SU-DHL-6 (cell line): Measurements from ENCODE around the gene DAPK1.

Experiments used
- H2AFZ ChIP-seq: fragments of 200-600 bp; sonication (generic); 2 replicates; pipeline ENCODE4 v1.6.1; 2014; ENCODE audit warnings: low read depth, mild to moderate bottlenecking, moderate library complexity, mixed read lengths, antibody characterized with exemption, low read length; ENCODE audit not compliant: severe bottlenecking
- H3F3A ChIP-seq: fragments of 200-600 bp; shearing (Covaris generic); 2 replicates; pipeline ENCODE4 v1.6.0; 2016; ENCODE audit warnings: antibody characterized with exemption, mild to moderate bottlenecking; ENCODE audit not compliant: insufficient read depth
- H3K27ac ChIP-seq: fragments of 200-600 bp; sonication (generic); 2 replicates; pipeline ENCODE4 v1.5.1; 2016; ENCODE audit warnings: low read depth, mild to moderate bottlenecking, low read length, moderate library complexity, mixed read lengths
- H3K27me3 ChIP-seq: fragments of 200-600 bp; sonication (generic), shearing (Covaris generic); 2 replicates; pipeline ENCODE4 v1.6.0; 2014; ENCODE audit warnings: mild to moderate bottlenecking, low read length
- H3K36me3 ChIP-seq: fragments of 200-600 bp; sonication (generic); 2 replicates; pipeline ENCODE4 v1.6.1; 2014; ENCODE audit warnings: mild to moderate bottlenecking, low read length, mixed read lengths
- H3K4me2 ChIP-seq: fragments of 300-600, 200-600 bp; shearing (Covaris generic), sonication (generic); 2 replicates; pipeline ENCODE4 v1.6.0; 2014; ENCODE audit warnings: low read length, low read depth, mild to moderate bottlenecking; ENCODE audit not compliant: poor library complexity, severe bottlenecking
- H3K4me3 ChIP-seq: fragments of 200-600 bp; sonication (generic); 2 replicates; pipeline ENCODE4 v1.5.1; 2014; ENCODE audit warnings: antibody characterized with exemption, low read length, mild to moderate bottlenecking, mixed read lengths; ENCODE audit not compliant: insufficient read depth, poor library complexity, severe bottlenecking
- H3K79me2 ChIP-seq: fragments of 200-600 bp; sonication (generic); 2 replicates; pipeline ENCODE4 v1.6.1; 2014; ENCODE audit warnings: mild to moderate bottlenecking, low read length, moderate library complexity; ENCODE audit not compliant: insufficient read depth
- H3K9ac ChIP-seq: fragments of 200-600 bp; sonication (generic); 2 replicates; pipeline ENCODE4 v1.7.0; 2014; ENCODE audit warnings: mild to moderate bottlenecking, low read length
- H3K9me2 ChIP-seq: fragments of 200-600 bp; sonication (generic); replicated peaks from 2 replicates; pipeline ENCODE4 v1.6.1; 2014; ENCODE audit warnings: low read length; ENCODE audit not compliant: insufficient read depth
- H3K9me3 ChIP-seq: fragments of 200-600 bp; sonication (generic); 2 replicates; pipeline ENCODE4 v1.6.1; 2014; ENCODE audit warnings: low read length, mixed read lengths; ENCODE audit not compliant: insufficient read depth
- H4K20me1 ChIP-seq: fragments of 200-600 bp; sonication (generic); 2 replicates; pipeline ENCODE4 v1.6.1; 2014; ENCODE audit warnings: low read depth, mild to moderate bottlenecking, antibody characterized with exemption, low read length, moderate library complexity, mixed read lengths
- CTCF ChIP-seq: fragments of 200-600 bp; sonication (generic); IDR thresholded peaks from one replicate; pipeline ENCODE4 v1.5.1; 2017; ENCODE audit warnings: antibody characterized with exemption, mild to moderate bottlenecking, low read length, moderate library complexity; ENCODE audit not compliant: insufficient read depth, poor library complexity, severe bottlenecking
- EZH2phosphoT487 ChIP-seq: fragments of 200-600 bp; sonication (generic), shearing (Covaris generic); conservative IDR thresholded peaks from 2 replicates; pipeline ENCODE4 v1.6.1; 2018; ENCODE audit warnings: mild to moderate bottlenecking, antibody characterized with exemption, low read length, moderate library complexity, mixed read lengths

DAPK1 gene

GRCh38 chr9:87543251-87543650 lies 45.6 kb downstream of the DAPK1 start:
- H2AFZ ChIP-seq, result no peak overlapping the region
- no peak overlapping the region for H3K27ac ChIP-seq
- no peaks in the 10 kb centered on the region for H3K27me3 ChIP-seq
- no peaks in the 10 kb centered on the region for H3F3A ChIP-seq
- H3K36me3 ChIP-seq, result no peaks in the 10 kb centered on the region
- no peaks in the 10 kb centered on the region for H4K20me1 ChIP-seq
- H3K4me2 ChIP-seq, result no peak overlapping the region
- H3K79me2 ChIP-seq, result no peaks in the 10 kb centered on the region
- H3K9me2 ChIP-seq, result no peaks in the 10 kb centered on the region
- no peaks in the 10 kb centered on the region for H3K9me3 ChIP-seq
- no peak overlapping the region for H3K9ac ChIP-seq
- TF ChIP-seq EZH2phosphoT487, result no peak
- TF ChIP-seq CTCF, result no peak
- H3K4me3 ChIP-seq, result no peak overlapping the region

GRCh38 chr9:87545858-87546257 lies 48.2 kb downstream of the DAPK1 start:
- Histone ChIP-seq H3K9me2 (no peaks in the 10 kb centered on the region), H3K9me3 (no peaks in the 10 kb centered on the region), H3K27ac (no peak overlapping the region), H3K4me3 (no peak overlapping the region), H3K9ac (no peak overlapping the region), H3F3A (no peaks in the 10 kb centered on the region), H3K27me3 (no peaks in the 10 kb centered on the region), H3K79me2 (no peaks in the 10 kb centered on the region), H4K20me1 (no peaks in the 10 kb centered on the region), H3K36me3 (no peaks in the 10 kb centered on the region), H3K4me2 (no peak overlapping the region), H2AFZ (no peak overlapping the region)
- TF ChIP-seq CTCF, result no peak
- no peak for TF ChIP-seq EZH2phosphoT487

- Histone ChIP-seq H3K9me3 (no peaks in the 10 kb centered on the region), H3K27me3 (no peaks in the 10 kb centered on the region), H3K4me3 (no peak overlapping the region), H3F3A (no peaks in the 10 kb centered on the region), H3K4me2 (no peak overlapping the region), H4K20me1 (no peaks in the 10 kb centered on the region), H3K9me2 (no peaks in the 10 kb centered on the region), H3K79me2 (no peaks in the 10 kb centered on the region), H3K9ac (no peak overlapping the region), H2AFZ (no peak overlapping the region), H3K36me3 (no peaks in the 10 kb centered on the region), H3K27ac (no peak overlapping the region)
- TF ChIP-seq EZH2phosphoT487, result no peak
- TF ChIP-seq CTCF, result no peak
Measured at GRCh38 chr9:87546704-87547103, 49.0 kb downstream of the DAPK1 start.
